Measurements from ENCODE around the gene CMTM8. TPM values are rescaled to one million over a fixed set of nuclear protein-coding genes. Genes with fewer than 3 reads are reported as not detected.

The CMTM8 gene
- polyA plus RNA-seq, 2 of the 4 experiments (the other 2 are of a cell fraction): 8.4 to 15.6 TPM

- TF ChIP-seq PBX3 (IDR thresholded peaks at IDR 0.05): no peak
These were observed 35.8 kb downstream of the CMTM8 start (continued) for GRCh38 chr3:32274306-32274705.

GRCh38 chr3:32275506-32275905, 37.0 kb downstream of the CMTM8 start:
- no peak for DNase-seq (ENCODE audit: low read depth in 1 of 2, low spot score in 1 of 2)
- Histone ChIP-seq H3K27ac (no peak overlapping the region), H3K9me3 (no peaks in the 10 kb centered on the region), H3K4me2 (no peak overlapping the region), H3K4me3 (no peak overlapping the region), H3K4me1 (peaks cover 5% of the 10 kb centered on the region; the same call in 2 of the 3 replicates)
- ChIA-PET CTCF (interaction anchor here (0.6 to 1.9 kb wide), 4 partner anchors 20 to 83 kb away, joined by 3 to 6 read pairs (median 4); no protein-coding TSS in a partner anchor), POLR2A (no interaction called here)
- no peak for ATAC-seq
- WGBS (ENCODE audit: missing lambda C conversion rate): 93% methylated on average over 4 of the region's 4 CpGs
- no peak for FAIRE-seq
- TF ChIP-seq ZNF302 (CRISPR knock-in tag; IDR thresholded peaks at IDR 0.05) (no peak), KDM5A (IDR thresholded peaks at IDR 0.05) (no peak), TFCP2L1 (CRISPR knock-in tag; IDR thresholded peaks at IDR 0.05) (no peak), RAD21 (conservative IDR thresholded peaks at IDR 0.05 in 1 of 2, IDR thresholded peaks at IDR 0.05 in 1 of 2) (no peak), HMGXB4 (CRISPR knock-in tag; IDR thresholded peaks at IDR 0.05; ENCODE audit: borderline replicate concordance) (no peak), HEYL (CRISPR knock-in tag; IDR thresholded peaks at IDR 0.05) (no peak)

GRCh38 chr3:32276279-32276841, 37.9 kb downstream of the CMTM8 start:
- WGBS (ENCODE audit: missing lambda C conversion rate): 73% methylated on average over 4 of the region's 4 CpGs

More at GRCh38 chr3:32276279-32276841, 37.9 kb downstream of the CMTM8 start:
- Histone ChIP-seq H3K4me3 (no peak overlapping the region), H3K27ac (no peak overlapping the region), H3K4me1 (peaks cover 5% of the 10 kb centered on the region; the same call in 2 of the 3 replicates), H3K9me3 (no peaks in the 10 kb centered on the region), H3K4me2 (no peak overlapping the region)
- no peak for TF ChIP-seq CTCF (IDR thresholded peaks at IDR 0.05)
- no peak for TF ChIP-seq ZFP36 (IDR thresholded peaks at IDR 0.05; ENCODE audit: borderline replicate concordance, partially characterized antibody)
- TF ChIP-seq RNF2 (IDR thresholded peaks at IDR 0.05; ENCODE audit: borderline replicate concordance, low read depth): no peak
- TF ChIP-seq CBX8 (IDR thresholded peaks at IDR 0.05): no peak
- TF ChIP-seq JUN (IDR thresholded peaks at IDR 0.05): no peak
- no peak for TF ChIP-seq GATA3 (IDR thresholded peaks at IDR 0.05; ENCODE audit: borderline replicate concordance)
- TF ChIP-seq SMC3 (IDR thresholded peaks at IDR 0.05): no peak
- TF ChIP-seq CHD4 (IDR thresholded peaks at IDR 0.05; ENCODE audit: borderline replicate concordance): no peak
- TF ChIP-seq HOXB5 (CRISPR knock-in tag; IDR thresholded peaks at IDR 0.05): no peak
- TF ChIP-seq E2F6 (IDR thresholded peaks at IDR 0.05; ENCODE audit: borderline replicate concordance, low read depth): no peak
- TF ChIP-seq MAX (IDR thresholded peaks at IDR 0.05): no peak
- TF ChIP-seq MAZ (IDR thresholded peaks at IDR 0.05; ENCODE audit: borderline replicate concordance, low read depth, low read length): no peak
- no peak for TF ChIP-seq NR3C1 (IDR thresholded peaks at IDR 0.05)
- TF ChIP-seq ELK1 (IDR thresholded peaks at IDR 0.05; ENCODE audit: low read depth, low read length): no peak
- no peak for TF ChIP-seq TFCP2L1 (CRISPR knock-in tag; IDR thresholded peaks at IDR 0.05)
- TF ChIP-seq TP53 (CRISPR knock-in tag; IDR thresholded peaks at IDR 0.05): no peak
- TF ChIP-seq HEYL (CRISPR knock-in tag; IDR thresholded peaks at IDR 0.05): no peak
- TF ChIP-seq SREBF2 (IDR thresholded peaks at IDR 0.05): no peak
- FAIRE-seq: no peak
- ChIA-PET POLR2A (no interaction called here), CTCF (interaction anchor here (0.6 to 1.4 kb wide), 7 partner anchors 10 to 472 kb away, joined by 3 to 5 read pairs (median 3); no protein-coding TSS in a partner anchor)
- no peak for DNase-seq (ENCODE audit: low read depth in 1 of 2, low spot score in 1 of 2)
- ATAC-seq: no peak

Data from A549 (cell line).